ENCODE measurements around the gene SYT12. TPM values are rescaled to one million over a fixed set of nuclear protein-coding genes. Genes with fewer than 3 reads are reported as not detected.

SYT12 gene
- total and polyA plus RNA-seq, 2 experiments from 2014 or later, result 0.75 to 2.8 TPM

DNA sequence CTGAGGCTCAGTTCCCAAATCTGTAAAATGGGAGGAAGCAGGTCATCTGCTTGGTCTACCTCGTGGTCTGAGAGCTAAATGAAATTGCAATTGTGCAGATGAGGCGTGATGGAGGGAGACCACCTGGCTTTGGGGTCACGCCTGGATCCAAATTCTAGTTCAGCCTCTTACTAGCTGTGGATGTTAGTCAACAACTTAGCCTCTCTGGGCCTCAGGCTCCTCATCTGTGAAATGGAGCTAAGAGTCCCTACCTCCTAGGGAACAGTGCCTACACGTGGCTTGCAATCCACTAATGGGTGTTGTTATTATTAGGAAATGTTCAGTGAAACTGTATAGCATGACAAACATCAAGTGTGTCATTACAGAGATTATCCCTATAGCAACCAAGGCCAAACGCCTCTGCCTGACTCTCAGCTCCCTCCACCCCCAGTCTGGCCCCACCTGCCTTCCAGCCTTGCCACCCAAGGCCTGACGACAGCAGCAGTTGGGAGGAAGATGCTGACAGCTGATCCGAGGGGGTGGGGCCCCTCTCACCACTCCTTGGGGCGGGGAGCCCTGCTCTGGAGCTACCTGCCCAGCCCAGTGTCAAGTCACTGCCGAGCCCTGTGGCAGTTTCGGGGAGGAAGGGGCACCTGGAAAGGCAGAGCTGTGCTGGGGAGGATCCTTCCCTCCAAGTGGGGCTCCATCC lies 32.0 kb downstream of the SYT12 start:
- H3K79me2 ChIP-seq (ENCODE audit: insufficient read depth), result no peaks in the 10 kb centered on the region
- no peaks in the 10 kb centered on the region; the same call in 1 of the 2 replicates for H3F3A ChIP-seq (ENCODE audit: insufficient read depth)
- H3K27me3 ChIP-seq (replicated peaks; ENCODE audit: insufficient read depth), result no peaks in the 10 kb centered on the region
- H2AFZ ChIP-seq, result no peak overlapping the region
- H3K36me3 ChIP-seq (ENCODE audit: low read depth), result no peaks in the 10 kb centered on the region
- TF ChIP-seq EZH2phosphoT487 (IDR thresholded peaks at IDR 0.05; ENCODE audit: insufficient read depth, low read depth) (no peak), EZH2 (IDR thresholded peaks at IDR 0.05; ENCODE audit: insufficient read depth, poor library complexity, severe bottlenecking) (no peak)
- no peaks in the 10 kb centered on the region for H4K20me1 ChIP-seq (ENCODE audit: insufficient read depth)
- H3K4me2 ChIP-seq (ENCODE audit: unreplicated experiment), result peak overlapping the region; percentile 86
- H3K4me3 ChIP-seq, result no peak overlapping the region
- 61 to 64% methylated on average over 8 to 10 of the region's 10 CpGs for WGBS, 2 experiments (ENCODE audit: low coverage in 1 of 2, low lambda C conversion rate in 2 of 2, missing lambda C conversion rate in 2 of 2)
- H3K27ac ChIP-seq, result peak overlapping the region; percentile 35
- DNase-seq, result peak; percentile 89
- no peaks in the 10 kb centered on the region for H3K9me2 ChIP-seq (ENCODE audit: insufficient read depth)
- no peaks in the 10 kb centered on the region for H3K9me3 ChIP-seq (ENCODE audit: low read depth)
- peaks cover 20% of the 10 kb centered on the region for H3K4me1 ChIP-seq (ENCODE audit: insufficient read depth)
- in situ Hi-C loops (cut with MboI), result no loop called here
- H3K9ac ChIP-seq, result peak overlapping the region; percentile 68

DNA sequence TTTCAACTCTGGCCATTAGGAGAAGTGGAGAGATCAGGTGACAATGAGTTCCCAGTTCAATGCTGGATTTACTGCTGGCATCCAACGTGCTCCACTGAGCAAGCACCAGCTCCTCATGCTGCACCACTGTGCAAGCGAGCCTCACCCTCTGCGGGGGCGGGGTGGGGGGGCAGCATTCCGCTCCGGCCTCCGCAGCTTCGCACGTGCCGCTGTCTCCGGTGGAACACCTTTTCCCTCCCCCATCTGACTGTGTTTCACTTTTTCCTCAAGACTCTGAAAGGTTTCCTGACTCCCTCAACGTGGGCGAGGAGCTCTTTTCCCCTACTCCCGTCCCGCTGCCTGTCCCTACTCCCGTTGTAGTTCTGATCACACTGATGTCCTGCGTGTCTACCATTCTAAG lies 32.9 kb downstream of the SYT12 start:
- peaks cover 20% of the 10 kb centered on the region for H3K4me1 ChIP-seq (ENCODE audit: insufficient read depth)
- H3K4me3 ChIP-seq, result peak overlapping the region; percentile 73
- H3K4me2 ChIP-seq (ENCODE audit: unreplicated experiment), result peak overlapping the region; percentile 86
- H3K79me2 ChIP-seq (ENCODE audit: insufficient read depth), result no peaks in the 10 kb centered on the region
- H3K9me2 ChIP-seq (ENCODE audit: insufficient read depth), result no peaks in the 10 kb centered on the region
- WGBS, 2 experiments (ENCODE audit: low coverage in 1 of 2, low lambda C conversion rate in 2 of 2, missing lambda C conversion rate in 2 of 2), result 3 to 4% methylated on average over 11 to 17 of the region's 17 CpGs
- in situ Hi-C loops (cut with MboI), result no loop called here
- H4K20me1 ChIP-seq (ENCODE audit: insufficient read depth), result no peaks in the 10 kb centered on the region
- no peaks in the 10 kb centered on the region for H3K36me3 ChIP-seq (ENCODE audit: low read depth)
- H3K9me3 ChIP-seq (ENCODE audit: low read depth), result no peaks in the 10 kb centered on the region
- no peaks in the 10 kb centered on the region for H3K27me3 ChIP-seq (replicated peaks; ENCODE audit: insufficient read depth)
- H3K27ac ChIP-seq, result peak overlapping the region; percentile 11
- H3K9ac ChIP-seq, result peak overlapping the region; percentile 68
- TF ChIP-seq EZH2 (IDR thresholded peaks at IDR 0.05; ENCODE audit: insufficient read depth, poor library complexity, severe bottlenecking) (no peak), EZH2phosphoT487 (IDR thresholded peaks at IDR 0.05; ENCODE audit: insufficient read depth, low read depth) (no peak)
- peak; percentile 76 for DNase-seq
- H2AFZ ChIP-seq, result peak overlapping the region; percentile 81
- H3F3A ChIP-seq (ENCODE audit: insufficient read depth), result no peaks in the 10 kb centered on the region; the same call in 1 of the 2 replicates

DNA sequence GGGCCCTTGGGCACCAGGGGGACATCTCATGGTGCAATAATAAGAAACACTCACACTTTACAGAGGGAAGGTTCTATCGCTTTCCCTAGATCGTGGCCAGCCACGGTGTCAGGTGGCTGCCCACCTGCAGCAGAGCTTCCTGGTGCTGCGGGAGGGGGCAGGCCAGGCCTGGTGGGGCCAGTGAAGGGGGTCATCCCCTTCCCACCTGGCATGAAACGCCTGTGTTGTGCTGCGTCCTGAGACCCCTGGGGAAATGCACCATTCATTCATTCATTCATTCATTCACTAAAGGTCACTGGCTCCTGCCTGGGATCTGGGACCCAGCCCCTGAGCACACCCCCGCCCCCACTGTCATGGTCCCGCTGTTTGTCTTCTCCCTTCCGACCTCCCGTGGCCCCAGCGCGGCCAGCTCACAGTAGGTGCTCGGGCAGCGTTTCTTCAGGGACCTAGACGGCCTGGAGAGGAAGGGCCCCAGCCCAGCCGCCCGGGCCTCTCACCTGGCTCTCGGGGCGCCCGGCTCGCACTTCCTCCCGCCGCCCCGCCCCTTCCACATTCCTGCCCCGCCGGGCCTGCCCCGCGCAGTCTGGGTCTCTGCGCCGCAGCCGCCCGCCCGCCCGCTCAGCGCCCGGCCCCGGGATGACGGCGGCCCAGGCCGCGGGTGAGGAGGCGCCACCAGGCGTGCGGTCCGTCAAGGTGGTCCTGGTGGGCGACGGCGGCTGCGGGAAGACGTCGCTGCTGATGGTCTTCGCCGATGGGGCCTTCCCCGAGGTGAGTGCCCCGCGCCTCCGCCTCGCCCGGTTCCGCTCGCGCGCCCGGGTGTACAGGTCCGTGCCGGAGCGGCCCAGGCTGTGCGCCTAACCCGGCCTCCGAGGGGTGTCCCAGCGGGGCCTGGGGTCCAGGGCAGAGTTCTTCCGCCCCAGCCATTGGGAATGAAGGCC lies 33.6 kb downstream of the SYT12 start, which contains the start of gene RHOD:
TSS of gene RHOD (plus strand) at position 581 of the 938 bp plus-strand sequence. CDS start at position 637, 56 bp downstream.
- Histone ChIP-seq H3K4me2 (ENCODE audit: unreplicated experiment) (peak within 1 kb of the TSS; percentile 86), H3K4me1 (ENCODE audit: insufficient read depth) (peaks cover 20% of the 10 kb centered on the region), H3K27me3 (replicated peaks; ENCODE audit: insufficient read depth) (no peaks in the 10 kb centered on the region), H2AFZ (peak within 1 kb of the TSS; percentile 81), H3K4me3 (peak within 1 kb of the TSS; percentile 73), H3K9ac (peak within 1 kb of the TSS; percentile 68), H3K9me2 (ENCODE audit: insufficient read depth) (no peaks in the 10 kb centered on the region), H3F3A (ENCODE audit: insufficient read depth) (no peaks in the 10 kb centered on the region; the same call in 1 of the 2 replicates), H3K79me2 (ENCODE audit: insufficient read depth) (no peaks in the 10 kb centered on the region), H4K20me1 (ENCODE audit: insufficient read depth) (no peaks in the 10 kb centered on the region), H3K27ac (no peak within 1 kb of the TSS), H3K36me3 (ENCODE audit: low read depth) (no peaks in the 10 kb centered on the region), H3K9me3 (ENCODE audit: low read depth) (no peaks in the 10 kb centered on the region)
- in situ Hi-C loops (cut with MboI), result no loop called here
- TF ChIP-seq EZH2phosphoT487 (IDR thresholded peaks at IDR 0.05; ENCODE audit: insufficient read depth, low read depth), result no peak
- TF ChIP-seq EZH2 (IDR thresholded peaks at IDR 0.05; ENCODE audit: insufficient read depth, poor library complexity, severe bottlenecking), result no peak
- peak; percentile 68 for DNase-seq
- WGBS, 2 experiments (ENCODE audit: low coverage in 1 of 2, low lambda C conversion rate in 2 of 2, missing lambda C conversion rate in 2 of 2), result 8 to 13% methylated on average over 51 to 59 of the region's 72 CpGs

DNA sequence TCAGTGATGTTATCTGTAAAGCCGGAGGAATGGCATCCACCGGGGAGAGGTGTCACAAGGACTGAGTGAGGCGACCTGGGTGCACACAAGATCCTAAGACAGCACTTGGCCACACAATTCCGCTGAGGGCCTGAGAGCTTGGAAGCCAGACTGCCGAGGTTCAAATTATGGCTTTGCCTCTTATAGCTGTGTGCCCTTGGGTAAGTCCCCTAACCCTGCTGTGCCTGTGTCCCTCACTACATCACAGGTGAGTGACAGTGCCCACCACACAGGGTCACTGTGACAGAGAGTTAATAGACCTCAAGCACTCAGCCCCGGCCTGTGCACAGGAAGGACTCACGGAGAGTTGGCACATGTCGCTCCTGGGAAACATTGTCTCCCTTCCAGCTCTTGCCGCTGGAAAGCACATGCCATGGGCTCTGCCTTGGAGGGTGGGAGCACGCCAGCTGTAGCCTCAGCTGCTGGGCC lies 34.3 kb downstream of the SYT12 start:
- TF ChIP-seq EZH2phosphoT487 (IDR thresholded peaks at IDR 0.05; ENCODE audit: insufficient read depth, low read depth), result no peak
- TF ChIP-seq EZH2 (IDR thresholded peaks at IDR 0.05; ENCODE audit: insufficient read depth, poor library complexity, severe bottlenecking), result no peak
- Histone ChIP-seq H3K9ac (peak overlapping the region; percentile 68), H3F3A (ENCODE audit: insufficient read depth) (no peaks in the 10 kb centered on the region; the same call in 1 of the 2 replicates), H3K4me1 (ENCODE audit: insufficient read depth) (peaks cover 20% of the 10 kb centered on the region), H3K27ac (no peak overlapping the region), H3K9me3 (ENCODE audit: low read depth) (no peaks in the 10 kb centered on the region), H3K36me3 (ENCODE audit: low read depth) (no peaks in the 10 kb centered on the region), H3K9me2 (ENCODE audit: insufficient read depth) (no peaks in the 10 kb centered on the region), H3K79me2 (ENCODE audit: insufficient read depth) (no peaks in the 10 kb centered on the region), H4K20me1 (ENCODE audit: insufficient read depth) (no peaks in the 10 kb centered on the region), H3K27me3 (replicated peaks; ENCODE audit: insufficient read depth) (no peaks in the 10 kb centered on the region), H2AFZ (peak overlapping the region; percentile 81), H3K4me3 (peak overlapping the region; percentile 73), H3K4me2 (ENCODE audit: unreplicated experiment) (peak overlapping the region; percentile 86)
- 51 to 57% methylated on average over 9 to 10 of the region's 10 CpGs for WGBS, 2 experiments (ENCODE audit: low coverage in 1 of 2, low lambda C conversion rate in 2 of 2, missing lambda C conversion rate in 2 of 2)
- in situ Hi-C loops (cut with MboI), result no loop called here
- peak; percentile 41 for DNase-seq

All from GM23248 (cell line).